ENCODE measurements around the gene MSH3.

- TF ChIP-seq CTCF (IDR thresholded peaks at IDR 0.05) (no peak), ZFX (IDR thresholded peaks at IDR 0.05; ENCODE audit: borderline replicate concordance) (no peak)
Observed at GRCh38 chr5:80715887-80716286, 61.4 kb downstream of the MSH3 start.
